AG09319 (cell line): ENCODE results near the gene FYTTD1.

Experiments used
- DNase-seq: peaks from one replicate; pipeline ENCODE4 v3.0.0-alpha.2; 2010; ENCODE audit warnings: low read depth; ENCODE audit errors: extremely low read depth
- TF ChIP-seq, protein P1 (sequence below): IDR thresholded peaks from 2 replicates; pipeline ENCODE4 v1.5.1; 2011; ENCODE audit warnings: low read depth, mild to moderate bottlenecking, inconsistent platforms, low read length, moderate library complexity

FYTTD1 gene

DNA sequence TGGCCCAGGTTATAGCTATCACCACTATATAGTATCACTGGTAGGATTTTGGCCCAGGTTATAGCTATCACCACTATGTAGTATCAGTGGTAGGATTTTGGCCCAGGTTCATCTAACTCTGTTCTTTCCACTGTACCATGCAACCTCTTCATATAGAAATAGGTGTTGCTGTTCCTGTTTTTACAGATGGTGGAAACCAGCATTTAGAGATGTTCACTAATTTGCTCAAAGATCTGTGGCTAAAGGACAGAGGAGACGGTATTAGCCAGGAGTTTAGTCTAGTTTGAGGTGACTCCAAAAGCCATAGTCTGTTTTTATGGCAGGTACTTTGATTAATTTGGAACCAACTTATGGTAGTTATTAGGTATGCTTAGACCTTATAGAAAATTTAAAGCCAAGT is 44.4 kb downstream of the FYTTD1 start:
- TF ChIP-seq, protein P1, sequence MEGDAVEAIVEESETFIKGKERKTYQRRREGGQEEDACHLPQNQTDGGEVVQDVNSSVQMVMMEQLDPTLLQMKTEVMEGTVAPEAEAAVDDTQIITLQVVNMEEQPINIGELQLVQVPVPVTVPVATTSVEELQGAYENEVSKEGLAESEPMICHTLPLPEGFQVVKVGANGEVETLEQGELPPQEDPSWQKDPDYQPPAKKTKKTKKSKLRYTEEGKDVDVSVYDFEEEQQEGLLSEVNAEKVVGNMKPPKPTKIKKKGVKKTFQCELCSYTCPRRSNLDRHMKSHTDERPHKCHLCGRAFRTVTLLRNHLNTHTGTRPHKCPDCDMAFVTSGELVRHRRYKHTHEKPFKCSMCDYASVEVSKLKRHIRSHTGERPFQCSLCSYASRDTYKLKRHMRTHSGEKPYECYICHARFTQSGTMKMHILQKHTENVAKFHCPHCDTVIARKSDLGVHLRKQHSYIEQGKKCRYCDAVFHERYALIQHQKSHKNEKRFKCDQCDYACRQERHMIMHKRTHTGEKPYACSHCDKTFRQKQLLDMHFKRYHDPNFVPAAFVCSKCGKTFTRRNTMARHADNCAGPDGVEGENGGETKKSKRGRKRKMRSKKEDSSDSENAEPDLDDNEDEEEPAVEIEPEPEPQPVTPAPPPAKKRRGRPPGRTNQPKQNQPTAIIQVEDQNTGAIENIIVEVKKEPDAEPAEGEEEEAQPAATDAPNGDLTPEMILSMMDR = no peak
- no peak for DNase-seq

DNA sequence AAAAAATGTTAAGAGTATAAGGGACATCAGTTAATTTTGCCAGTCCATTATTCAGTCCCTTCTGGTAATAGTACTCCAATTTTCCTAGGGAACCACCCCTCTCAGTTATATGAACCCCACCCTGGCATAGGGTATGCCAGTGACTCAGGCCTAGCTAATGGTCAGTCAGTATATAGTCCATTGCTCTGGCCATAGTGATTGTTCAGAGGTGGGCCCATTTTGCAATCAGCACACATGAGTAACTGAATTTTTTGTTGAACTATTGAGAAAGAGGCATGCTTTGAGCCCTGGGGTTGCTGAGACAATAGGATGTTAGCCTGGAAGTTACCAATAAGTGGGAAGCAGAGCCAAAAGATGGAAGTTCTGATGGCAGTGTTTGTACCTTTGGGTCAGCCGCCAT is 45.5 kb downstream of the FYTTD1 start:
- TF ChIP-seq, protein P1 = no peak
- peak; percentile 57 for DNase-seq

DNA sequence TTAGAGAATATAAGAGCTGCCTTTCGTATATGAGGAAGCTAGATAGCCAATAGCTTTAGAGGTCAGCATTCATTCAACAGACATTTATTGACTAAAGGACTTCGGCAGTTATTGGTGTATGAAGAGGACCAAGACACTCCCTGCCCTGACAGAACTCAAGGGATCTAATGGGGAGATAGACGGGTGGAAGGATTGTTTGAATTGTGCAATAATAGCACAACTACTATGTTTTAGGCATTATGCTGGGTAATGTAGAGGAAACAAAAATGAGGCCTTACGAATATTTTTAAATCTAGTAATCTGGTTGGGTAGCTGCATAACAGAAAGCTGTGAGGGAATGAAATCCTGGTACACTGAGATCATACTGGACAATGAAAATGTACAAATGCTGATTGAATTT is 46.4 kb downstream of the FYTTD1 start:
- DNase-seq = no peak
- TF ChIP-seq, protein P1 = no peak

DNA sequence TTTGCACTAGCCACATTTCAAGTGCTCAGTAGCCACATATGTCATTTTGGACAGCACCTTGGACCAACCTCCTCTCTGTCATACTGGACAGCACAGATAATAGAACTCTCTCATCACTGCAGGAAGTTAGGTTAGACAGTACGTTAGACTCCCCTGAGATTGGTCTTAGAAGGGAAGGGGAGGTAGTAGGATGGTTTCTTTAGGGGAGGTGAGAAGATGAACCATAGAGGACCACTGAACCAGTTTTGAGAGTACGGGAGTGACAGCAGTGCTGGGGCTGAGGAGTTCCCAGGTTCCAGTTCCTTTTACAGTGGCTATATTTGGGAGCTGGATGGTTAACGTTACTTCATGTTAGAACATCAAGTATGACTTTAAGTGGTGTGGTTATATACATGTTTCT is 49.2 kb downstream of the FYTTD1 start:
- TF ChIP-seq, protein P1 = no peak
- no peak for DNase-seq

DNA sequence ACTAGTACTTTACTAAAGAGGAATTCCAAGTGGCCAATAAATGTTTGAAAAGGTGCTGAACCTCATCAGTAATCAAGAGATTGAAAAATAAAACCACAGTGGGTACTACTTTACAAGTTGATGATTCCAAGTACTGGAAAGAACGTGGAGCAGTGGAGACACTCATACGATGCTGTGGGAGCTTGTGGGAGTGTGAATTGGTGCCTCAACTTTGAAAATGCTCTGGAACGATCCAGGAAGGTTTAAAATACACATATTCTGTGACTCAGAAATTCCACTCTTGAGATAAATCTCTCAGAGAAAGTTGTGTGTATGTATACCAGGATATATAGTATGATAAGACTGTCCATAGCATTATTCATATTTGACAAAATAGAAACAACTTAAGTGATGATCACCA is 50.7 kb downstream of the FYTTD1 start:
- TF ChIP-seq, protein P1 = no peak
- no peak for DNase-seq

DNA sequence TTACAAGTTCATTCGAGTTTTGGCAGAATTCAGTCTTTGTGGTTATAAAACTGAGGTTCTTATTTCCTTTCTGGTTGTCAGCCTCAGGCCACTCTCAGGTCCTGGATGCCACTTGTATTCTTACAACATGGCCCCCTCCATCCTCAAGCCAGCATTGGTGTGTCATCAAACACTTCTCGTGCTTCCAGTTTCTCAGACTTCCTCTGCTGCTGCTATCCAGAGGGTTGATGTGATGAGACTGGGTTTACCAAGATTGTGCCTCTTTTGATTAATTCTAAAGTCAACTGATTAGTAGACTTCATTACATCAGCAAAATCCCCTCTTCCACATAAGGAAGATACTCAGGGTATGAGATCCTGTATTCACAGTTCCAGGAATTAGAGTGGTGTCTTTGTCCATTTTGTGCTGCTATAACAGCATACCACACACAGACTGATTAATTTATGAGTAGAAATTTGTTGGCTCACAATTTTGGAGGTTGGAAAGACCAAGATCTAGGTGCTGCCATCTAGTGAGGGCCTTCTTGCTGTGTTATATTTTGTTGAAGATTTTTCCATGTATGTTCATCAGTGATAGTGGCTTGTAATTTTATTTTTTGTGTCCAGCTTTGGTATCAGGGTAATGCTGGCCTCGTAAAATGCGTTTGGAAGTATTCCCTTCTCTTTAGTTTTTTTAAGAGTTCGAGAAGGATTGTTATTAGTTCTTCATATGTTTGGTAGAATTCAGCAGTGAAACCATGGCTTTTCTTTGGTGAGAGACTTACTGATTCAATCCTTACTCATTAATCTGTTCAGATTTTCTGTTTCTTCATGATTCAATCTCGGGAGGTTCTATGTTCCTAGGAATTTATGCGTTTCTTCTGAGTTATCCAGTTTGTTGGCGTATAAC is 52.5 kb downstream of the FYTTD1 start:
- no peak for DNase-seq
- TF ChIP-seq, protein P1 = peak; percentile 32

DNA sequence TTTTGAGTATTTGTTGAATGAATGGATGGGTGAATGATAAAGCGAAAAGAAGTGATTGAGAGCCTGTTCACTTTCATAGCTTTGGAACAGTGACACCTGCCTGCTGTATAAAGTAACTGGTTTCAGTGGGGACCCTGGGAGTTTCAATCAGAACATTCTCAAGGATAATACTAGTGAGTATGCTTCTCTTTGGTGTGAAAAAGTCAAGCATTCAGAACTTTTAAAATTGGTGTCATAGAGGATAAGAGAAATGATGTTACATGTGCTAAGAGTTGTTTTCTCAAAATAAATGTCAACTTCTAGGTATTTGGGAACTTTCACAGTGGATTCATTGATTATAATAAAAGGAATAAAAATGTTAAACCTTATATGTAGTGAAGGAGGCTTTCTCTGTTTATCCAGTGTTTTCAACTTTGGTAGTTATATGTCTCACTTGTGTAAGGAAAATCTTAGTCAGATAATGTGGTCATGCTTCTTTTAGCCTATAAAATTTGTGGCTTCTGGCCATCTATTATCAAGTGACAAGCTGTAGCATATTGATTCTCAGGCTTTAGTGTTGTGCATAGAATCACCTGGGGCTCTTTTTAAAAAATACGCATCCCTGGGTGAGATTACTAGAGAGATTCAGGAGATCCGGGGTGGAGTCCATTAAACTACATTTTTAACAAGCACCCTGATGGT is 53.2 kb downstream of the FYTTD1 start:
- TF ChIP-seq, protein P1 = peak; percentile 8
- no peak for DNase-seq
